Fibroblast of skin of right quadriceps (primary cell): Measurements from ENCODE around the gene UGT3A1.
"Not testable (repeated sequence)": the region's sequence is repeated elsewhere in the genome, so short reads cannot be mapped to it uniquely, and the experiment has no call there.

ENCODE experiments used
- DNase-seq: peaks from one replicate; pipeline ENCODE4 v3.0.0-alpha.2; 2013

UGT3A1 gene

GRCh38 chr5:35987776-35988175 lies 3.4 kb downstream of the UGT3A1 start:
- DNase-seq: no peak

GRCh38 chr5:35979715-35980114 lies 11.5 kb downstream of the UGT3A1 start:
- DNase-seq: no peak

- DNase-seq: not testable (repeated sequence)
Observed at GRCh38 chr5:35976859-35977258, 14.3 kb downstream of the UGT3A1 start.

- no peak for DNase-seq
Observed at GRCh38 chr5:35974570-35974969, 16.6 kb downstream of the UGT3A1 start.

GRCh38 chr5:35971878-35972210 lies 19.3 kb downstream of the UGT3A1 start:
- DNase-seq: no peak

- peak; percentile 10 for DNase-seq
Observed at GRCh38 chr5:35971186-35971877, 19.9 kb downstream of the UGT3A1 start.

GRCh38 chr5:35963381-35963843 lies 27.8 kb downstream of the UGT3A1 start:
- no peak for DNase-seq

- DNase-seq: no peak
Observed at GRCh38 chr5:35960328-35960727, 30.9 kb downstream of the UGT3A1 start.

- DNase-seq: no peak
Observed at GRCh38 chr5:35956429-35956828, 34.8 kb downstream of the UGT3A1 start.

- no peak for DNase-seq
Observed at GRCh38 chr5:35954175-35954574, 37.0 kb downstream of the UGT3A1 start.

- DNase-seq: no peak
Observed at GRCh38 chr5:35947085-35947484, 44.1 kb downstream of the UGT3A1 start.

- DNase-seq: no peak
Observed at GRCh38 chr5:35939639-35940038, 51.6 kb downstream of the UGT3A1 start.

GRCh38 chr5:35938568-35939227 lies 52.5 kb downstream of the UGT3A1 start, which contains the start of gene CAPSL:
Gene CAPSL (minus strand): TSS chr5:35938622. CDS start chr5:35921120, 17,502 bp downstream.
- peak; percentile 54 for DNase-seq

- DNase-seq: peak; percentile 52
Observed at GRCh38 chr5:35926389-35927051, 64.7 kb downstream of the UGT3A1 start.

GRCh38 chr5:35924950-35925722 lies 66.1 kb downstream of the UGT3A1 start:
- DNase-seq: peak; percentile 75

- peak; percentile 85 for DNase-seq
Observed at GRCh38 chr5:35924122-35924949, 66.9 kb downstream of the UGT3A1 start.

- no peak for DNase-seq
Observed at GRCh38 chr5:35922468-35922867, 68.7 kb downstream of the UGT3A1 start.

GRCh38 chr5:35921930-35922329 lies 69.3 kb downstream of the UGT3A1 start:
- DNase-seq: no peak

GRCh38 chr5:35920890-35921289 lies 70.3 kb downstream of the UGT3A1 start:
- DNase-seq: peak; percentile 16

GRCh38 chr5:35919191-35919590 lies 72.0 kb downstream of the UGT3A1 start:
- DNase-seq: peak; percentile 98

- no peak for DNase-seq
Observed at GRCh38 chr5:35908814-35909213, 82.4 kb downstream of the UGT3A1 start.

GRCh38 chr5:35908228-35908627 lies 83.0 kb downstream of the UGT3A1 start:
- peak; percentile 71 for DNase-seq
